ENCODE results near the gene IRF1. TPM values are rescaled to one million over a fixed set of nuclear protein-coding genes. Genes with fewer than 3 reads are reported as not detected.

The IRF1 gene
- total RNA-seq, 2 experiments from 2014 or later: 1,212 to 1,234 TPM

GRCh38 chr5:132458226-132458560 lies 32.4 kb downstream of the IRF1 start:
- peaks cover 44% of the 10 kb centered on the region for H3K36me3 Mint-ChIP-seq (ENCODE audit: low read depth)
- peak overlapping the region; percentile 97 for H3K27ac Mint-ChIP-seq
- Histone ChIP-seq H3K27me3 (ENCODE audit: control insufficient read depth in 1 of 2, insufficient read depth in 2 of 2, low read length in 2 of 2) (no peaks in the 10 kb centered on the region), H3K4me3 (ENCODE audit: low read length) (no peak overlapping the region), H3K36me3 (ENCODE audit: insufficient read depth, low read length) (peaks cover 26% of the 10 kb centered on the region), H3K4me1 (ENCODE audit: insufficient read depth, low read length) (peaks cover 86% of the 10 kb centered on the region), H3K27ac (ENCODE audit: low read depth in 1 of 2, low read length in 2 of 2) (peak overlapping the region; percentile 88 to 89), H3K9me3 (ENCODE audit: control insufficient read depth in 1 of 2, insufficient read depth in 1 of 2, low read length in 2 of 2) (no peaks in the 10 kb centered on the region)
- H3K9me3 Mint-ChIP-seq: no peaks in the 10 kb centered on the region
- intact Hi-C loops (cut with DNase I, micrococcal nuclease): loop anchor here (5.0 kb wide), 3 partner anchors 36 to 46 kb away; no protein-coding TSS in a partner anchor
- no peaks in the 10 kb centered on the region for H3K27me3 Mint-ChIP-seq
- peak overlapping the region; percentile 50 for H3K4me3 Mint-ChIP-seq
- ChIA-PET POLR2A (interaction anchor here (1.0 to 15.8 kb wide), 9 partner anchors 8 to 48 kb away, joined by 6 to 1045 read pairs (median 79); partner anchors contain the start of gene IRF1), CTCF (interaction anchor here (0.9 to 4.7 kb wide), 10 partner anchors 9 to 47 kb away, joined by 3 to 34 read pairs (median 8); partner anchors contain the start of gene IRF1)
- peaks cover 98% of the 10 kb centered on the region for H3K4me1 Mint-ChIP-seq (ENCODE audit: low read depth)
- DNase-seq (no peak), ATAC-seq (ENCODE audit: poor library complexity) (no peak)
- TF ChIP-seq CTCF (IDR thresholded peaks at IDR 0.05): no peak

- CTCF ChIA-PET: interaction anchor here (1.5 to 4.7 kb wide), 8 partner anchors 9 to 47 kb away, joined by 4 to 34 read pairs (median 8); partner anchors contain the start of gene IRF1
- no peaks in the 10 kb centered on the region for H3K9me3 ChIP-seq (ENCODE audit: control insufficient read depth in 1 of 2, insufficient read depth in 1 of 2, low read length in 2 of 2)
- intact Hi-C loops (cut with DNase I, micrococcal nuclease): loop anchor here (2.0 to 5.0 kb wide), 4 partner anchors 15 to 45 kb away; no protein-coding TSS in a partner anchor
- POLR2A ChIA-PET: interaction anchor here (0.8 to 15.8 kb wide), 12 partner anchors 8 to 67 kb away, joined by 3 to 1045 read pairs (median 48); partner anchors contain the start of gene IRF1
- Mint-ChIP-seq H3K27me3 (no peaks in the 10 kb centered on the region), H3K4me1 (ENCODE audit: low read depth) (peaks cover 99% of the 10 kb centered on the region), H3K4me3 (peak overlapping the region; percentile 57), H3K36me3 (ENCODE audit: low read depth) (peaks cover 50% of the 10 kb centered on the region), H3K9me3 (peaks cover 2% of the 10 kb centered on the region), H3K27ac (peak overlapping the region; percentile 97)
- H3K27ac ChIP-seq (ENCODE audit: low read depth in 1 of 2, low read length in 2 of 2): peak overlapping the region; percentile 88 to 89
- peak; percentile 30 for ATAC-seq (ENCODE audit: poor library complexity)
- peaks cover 20% of the 10 kb centered on the region for H3K36me3 ChIP-seq (ENCODE audit: insufficient read depth, low read length)
- H3K4me1 ChIP-seq (ENCODE audit: insufficient read depth, low read length): peaks cover 85% of the 10 kb centered on the region
- no peak for TF ChIP-seq CTCF (IDR thresholded peaks at IDR 0.05)
- no peaks in the 10 kb centered on the region for H3K27me3 ChIP-seq (ENCODE audit: control insufficient read depth in 1 of 2, insufficient read depth in 2 of 2, low read length in 2 of 2)
- H3K4me3 ChIP-seq (ENCODE audit: low read length): no peak overlapping the region
- peak in 7 of 14 experiments; percentile 27 to 78 (median 58) for DNase-seq
Measured at GRCh38 chr5:132457371-132458225, 33.0 kb downstream of the IRF1 start.

GRCh38 chr5:132456987-132457361 lies 33.6 kb downstream of the IRF1 start:
- peaks cover 2% of the 10 kb centered on the region for H3K9me3 Mint-ChIP-seq
- POLR2A ChIA-PET: interaction anchor here (0.8 to 15.8 kb wide), 14 partner anchors 9 to 66 kb away, joined by 3 to 1045 read pairs (median 31); partner anchors contain the start of gene IRF1

More at GRCh38 chr5:132456987-132457361, 33.6 kb downstream of the IRF1 start:
- no peaks in the 10 kb centered on the region for H3K27me3 Mint-ChIP-seq
- Histone ChIP-seq H3K4me1 (ENCODE audit: insufficient read depth, low read length) (peaks cover 84% of the 10 kb centered on the region), H3K27me3 (ENCODE audit: control insufficient read depth in 1 of 2, insufficient read depth in 2 of 2, low read length in 2 of 2) (no peaks in the 10 kb centered on the region), H3K27ac (ENCODE audit: low read depth in 1 of 2, low read length in 2 of 2) (peak overlapping the region; percentile 88 to 89), H3K4me3 (ENCODE audit: low read length) (no peak overlapping the region), H3K36me3 (ENCODE audit: insufficient read depth, low read length) (peaks cover 19% of the 10 kb centered on the region), H3K9me3 (ENCODE audit: control insufficient read depth in 1 of 2, insufficient read depth in 1 of 2, low read length in 2 of 2) (no peaks in the 10 kb centered on the region)
- no peak for TF ChIP-seq CTCF (IDR thresholded peaks at IDR 0.05)
- peaks cover 56% of the 10 kb centered on the region for H3K36me3 Mint-ChIP-seq (ENCODE audit: low read depth)
- ATAC-seq (ENCODE audit: poor library complexity) (peak; percentile 18), DNase-seq (peak in 2 of 14 experiments; percentile 37)
- H3K4me1 Mint-ChIP-seq (ENCODE audit: low read depth): peaks cover 98% of the 10 kb centered on the region
- peak overlapping the region; percentile 57 for H3K4me3 Mint-ChIP-seq
- intact Hi-C loops (cut with DNase I, micrococcal nuclease): loop anchor here (1.0 to 5.0 kb wide), 6 partner anchors 9 to 45 kb away; no protein-coding TSS in a partner anchor
- H3K27ac Mint-ChIP-seq: peak overlapping the region; percentile 97
- CTCF ChIA-PET: interaction anchor here (0.8 to 4.7 kb wide), 8 partner anchors 10 to 46 kb away, joined by 3 to 34 read pairs (median 8); partner anchors contain the start of gene IRF1

All from CD4-positive, alpha-beta T cell (primary cell).